GM23338 (cell line): ENCODE measurements around the gene SLC4A2. TPM values are rescaled to one million over a fixed set of nuclear protein-coding genes. Genes with fewer than 3 reads are reported as not detected.

ENCODE experiments used
- ATAC-seq: fragments of 200-7000 bp; cut with Tn5 transposase; 3 replicates; pipeline ENCODE4 v1.9.1; 2020
- DNase-seq: peaks from one replicate; pipeline ENCODE4 v3.0.0-alpha.2; 2015; ENCODE audit warnings: low spot score
- H2AFZ ChIP-seq: fragments of 200-600 bp; sonication (generic); 2 replicates; pipeline ENCODE4 v1.8.0; 2016; ENCODE audit warnings: antibody characterized with exemption, mild to moderate bottlenecking, moderate library complexity
- H3F3A ChIP-seq: fragments of 200-600 bp; sonication (generic); replicated peaks from 2 replicates; pipeline ENCODE4 v1.8.0; 2017; ENCODE audit warnings: antibody characterized with exemption, mixed run types, low read depth
- H3K27ac ChIP-seq: fragments of 200-600 bp; sonication (generic); 2 replicates; pipeline ENCODE4 v1.6.1; 2016; ENCODE audit warnings: low read depth
- H3K27me3 ChIP-seq: fragments of 200-600 bp; sonication (generic); 2 replicates; pipeline ENCODE4 v1.8.0; 2016; ENCODE audit warnings: mild to moderate bottlenecking, mixed run types, moderate library complexity; ENCODE audit not compliant: insufficient read depth
- H3K36me3 ChIP-seq: fragments of 200-600 bp; sonication (generic); 2 replicates; pipeline ENCODE4 v1.8.0; 2016; ENCODE audit warnings: mild to moderate bottlenecking; ENCODE audit not compliant: insufficient read depth
- H3K4me1 ChIP-seq: fragments of 200-600 bp; sonication (generic); 2 replicates; pipeline ENCODE4 v1.8.0; 2016; ENCODE audit warnings: mild to moderate bottlenecking, moderate library complexity; ENCODE audit not compliant: insufficient read depth
- H3K4me2 ChIP-seq: fragments of 200-600 bp; sonication (generic); 2 replicates; pipeline ENCODE4 v1.7.1; 2017; ENCODE audit warnings: mixed run types
- H3K4me3 ChIP-seq: fragments of 200-600 bp; sonication (generic); 2 replicates; pipeline ENCODE4 v1.6.1; 2016; ENCODE audit warnings: mixed run types
- H3K79me2 ChIP-seq: fragments of 200-600 bp; sonication (generic); replicated peaks from 2 replicates; pipeline ENCODE4 v1.8.0; 2017; ENCODE audit warnings: mild to moderate bottlenecking; ENCODE audit not compliant: insufficient read depth
- H3K9me2 ChIP-seq: fragments of 200-600 bp; sonication (generic); 2 replicates; pipeline ENCODE4 v1.8.0; 2017; ENCODE audit not compliant: insufficient read depth
- H4K20me1 ChIP-seq: fragments of 200-600 bp; sonication (generic); replicated peaks from 2 replicates; pipeline ENCODE4 v1.8.0; 2017; ENCODE audit warnings: mild to moderate bottlenecking; ENCODE audit not compliant: insufficient read depth
- H3K27ac Mint-ChIP-seq: 2 replicates; pipeline ENCODE4 v1.8.0; 2020; ENCODE audit warnings: inconsistent platforms, mild to moderate bottlenecking, moderate library complexity, mixed read lengths
- H3K27me3 Mint-ChIP-seq: 3 replicates; pipeline ENCODE4 v1.8.0; 2022; ENCODE audit warnings: low read depth, mild to moderate bottlenecking, moderate library complexity, mixed read lengths, inconsistent platforms; ENCODE audit not compliant: insufficient read depth, poor library complexity
- H3K36me3 Mint-ChIP-seq: 3 replicates; pipeline ENCODE4 v1.8.0; 2021; ENCODE audit warnings: low read depth, mild to moderate bottlenecking, inconsistent platforms, moderate library complexity, mixed read lengths
- H3K4me1 Mint-ChIP-seq: 3 replicates; pipeline ENCODE4 v1.8.0; 2020; ENCODE audit warnings: mild to moderate bottlenecking, inconsistent platforms, mixed read lengths
- H3K4me3 Mint-ChIP-seq: 3 replicates; pipeline ENCODE4 v1.8.0; 2021; ENCODE audit warnings: moderate library complexity, mild to moderate bottlenecking, inconsistent platforms, mixed read lengths
- H3K9me3 Mint-ChIP-seq: 3 replicates; pipeline ENCODE4 v1.8.0; 2020; ENCODE audit warnings: moderate library complexity, mild to moderate bottlenecking, inconsistent platforms, mixed read lengths
- CREB1 ChIP-seq: fragments of 250-450 bp; sonication (Bioruptor Pico); IDR thresholded peaks from 2 replicates; pipeline ENCODE4 v1.5.0; 2020; ENCODE audit warnings: low read depth, mild to moderate bottlenecking, moderate library complexity
- CTCF ChIP-seq, 2 experiments: fragments of 200-600 bp in 1 of 2; sonication (generic) in 1 of 2; conservative IDR thresholded peaks; 2 replicates each; pipeline versions ENCODE4 v1.5.1 to v1.6.1; 2016 to 2017; ENCODE audit warnings: antibody characterized with exemption in 2 of 2, low read depth in 2 of 2, mild to moderate bottlenecking in 2 of 2, moderate library complexity in 1 of 2
- ETS1 ChIP-seq: IDR thresholded peaks from 2 replicates; pipeline ENCODE4 v1.6.1; 2016; ENCODE audit warnings: antibody characterized with exemption
- EZH2 ChIP-seq: fragments of 200-600 bp; sonication (generic); IDR thresholded peaks from one replicate; pipeline ENCODE4 v1.8.0; 2017; ENCODE audit warnings: antibody characterized with exemption, mild to moderate bottlenecking, low read depth; ENCODE audit not compliant: unreplicated experiment
- EZH2phosphoT487 ChIP-seq: fragments of 200-600 bp; sonication (generic); IDR thresholded peaks from one replicate; pipeline ENCODE4 v1.8.1; 2018; ENCODE audit warnings: antibody characterized with exemption; ENCODE audit not compliant: unreplicated experiment
- JUNB ChIP-seq: IDR thresholded peaks from one replicate; pipeline ENCODE4 v1.6.1; 2016; ENCODE audit warnings: antibody characterized with exemption; ENCODE audit not compliant: unreplicated experiment
- NANOG ChIP-seq: IDR thresholded peaks from 2 replicates; pipeline ENCODE4 v1.6.1; 2016; ENCODE audit warnings: antibody characterized with exemption, borderline replicate concordance
- POLR2AphosphoS5 ChIP-seq: IDR thresholded peaks from 2 replicates; pipeline ENCODE4 v1.6.1; 2016; ENCODE audit warnings: antibody characterized with exemption, low read depth
- REST ChIP-seq: IDR thresholded peaks from one replicate; pipeline ENCODE4 v1.6.1; 2018; ENCODE audit warnings: antibody characterized with exemption; ENCODE audit not compliant: unreplicated experiment
- STAT1 ChIP-seq: IDR thresholded peaks from one replicate; pipeline ENCODE4 v1.6.1; 2016; ENCODE audit warnings: antibody characterized with exemption; ENCODE audit not compliant: unreplicated experiment
- ZNF331 ChIP-seq: fragments of 250-450 bp; sonication (Bioruptor Pico); IDR thresholded peaks from 2 replicates; pipeline ENCODE4 v1.5.0; 2020; ENCODE audit warnings: low read depth, mild to moderate bottlenecking, moderate library complexity
- ZNF462 ChIP-seq: fragments of 250-450 bp; sonication (Bioruptor Pico); IDR thresholded peaks from 2 replicates; pipeline ENCODE4 v1.5.0; 2020; ENCODE audit warnings: mild to moderate bottlenecking, moderate library complexity
- polyA plus RNA-seq: library from polyadenylated mRNA; unstranded; fragments of >200 nt; fragmentation: Nextera tagmentation; extraction: Ambion mirVana; gene quantifications from 2 replicates; pipeline ENCODE4 v1.2.1, GENCODE V29; 2016
- total RNA-seq: library from RNA; depleted of rRNA; stranded (reverse); fragments of >200 nt; shearing (Covaris generic); gene quantifications from 2 replicates; pipeline ENCODE4 v1.2.3, GENCODE V29; 2014

The SLC4A2 gene
- total and polyA plus RNA-seq, 2 experiments from 2014 or later: 64.8 to 106 TPM

GRCh38 chr7:151095828-151096475 is 36.6 kb downstream of the SLC4A2 start:
- H3K9me3 Mint-ChIP-seq: no peaks in the 10 kb centered on the region; the same call in 2 of the 3 replicates
- Histone ChIP-seq H3K4me2 (no peak overlapping the region), H3K27me3 (no peaks in the 10 kb centered on the region), H2AFZ (no peak overlapping the region), H3K4me3 (no peak overlapping the region), H3K79me2 (peaks cover 97% of the 10 kb centered on the region), H3K36me3 (no peaks in the 10 kb centered on the region), H4K20me1 (peaks cover 52% of the 10 kb centered on the region), H3K9me2 (no peaks in the 10 kb centered on the region), H3K27ac (no peak overlapping the region), H3F3A (0 out of 2 replicates have a peak, but pooled peaks cover 2% of the 10 kb centered on the region), H3K4me1 (peaks cover 12% of the 10 kb centered on the region)
- H3K4me3 Mint-ChIP-seq: no peak overlapping the region
- DNase-seq: no peak
- no peak overlapping the region for H3K27ac Mint-ChIP-seq
- H3K4me1 Mint-ChIP-seq: peaks cover 25% of the 10 kb centered on the region
- no peak for ATAC-seq
- TF ChIP-seq ZNF462 (CRISPR knock-in tag) (no peak), POLR2AphosphoS5 (no peak), CTCF (conservative IDR thresholded peaks at IDR 0.05; ENCODE audit: low read depth in 2 of 2) (no peak), EZH2 (no peak), ETS1 (no peak), EZH2phosphoT487 (no peak), REST (no peak), STAT1 (no peak), NANOG (no peak), CREB1 (CRISPR knock-in tag) (no peak), JUNB (no peak), ZNF331 (CRISPR knock-in tag) (no peak)
- peaks cover 14% of the 10 kb centered on the region; the same call in 2 of the 3 replicates for H3K36me3 Mint-ChIP-seq
- peaks cover 12% of the 10 kb centered on the region for H3K27me3 Mint-ChIP-seq
